Gastrocnemius medialis (tissue), 4 donors: ENCODE measurements around the gene TERT.
"Not testable (repeated sequence)": the region's sequence is repeated elsewhere in the genome, so short reads cannot be mapped to it uniquely, and the experiment has no call there.

ENCODE experiments used
- POLR2A ChIP-seq, 2 donors: fragments of 450-650 bp; IDR thresholded peaks; one replicate each; pipeline ENCODE4 v1.6.1; 2017; ENCODE audit warnings: antibody characterized with exemption in 2 of 2, mild to moderate bottlenecking in 2 of 2, moderate library complexity in 2 of 2
- TF ChIP-seq, protein P1 (sequence below), 5 experiments: fragments of 450-650 bp in 3 of 5; fragments of 200-600 bp in 2 of 5; sonication (generic) in 2 of 5; IDR thresholded peaks in 4 of 5; conservative IDR thresholded peaks in 1 of 5; 1 replicate in 4 of 5; 2 replicates in 1 of 5; pipeline ENCODE4 v1.5.1; 2016 to 2019; ENCODE audit warnings: antibody characterized with exemption in 5 of 5, mild to moderate bottlenecking in 3 of 5, moderate library complexity in 3 of 5

DNA sequence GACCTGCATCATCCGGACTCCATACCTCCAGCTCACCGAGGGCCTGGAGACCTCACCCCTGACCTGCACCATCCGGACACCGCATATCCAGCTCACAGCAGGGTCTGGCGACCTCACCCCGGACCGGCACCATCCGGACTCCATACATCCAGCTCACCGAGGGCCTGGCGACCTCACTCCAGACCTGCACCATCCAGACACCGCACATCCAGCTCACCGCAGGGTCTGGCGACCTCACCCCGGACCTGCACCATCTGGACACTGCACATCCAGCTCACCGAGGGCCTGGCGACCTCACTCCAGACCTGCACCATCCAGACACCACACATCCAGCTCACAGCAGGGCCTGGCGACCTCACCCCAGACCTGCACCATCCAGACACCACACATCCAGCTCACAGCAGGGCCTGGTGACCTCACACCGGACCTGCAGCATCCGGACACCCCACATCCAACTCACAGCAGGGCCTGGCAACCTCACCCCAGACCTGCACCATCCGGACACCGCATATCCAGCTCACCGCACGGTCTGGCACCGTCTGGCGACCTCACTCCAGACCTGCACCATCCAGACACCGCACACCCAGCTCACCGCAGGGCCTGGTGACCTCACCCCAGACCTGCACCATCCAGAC is 10.4 kb downstream of the TERT start:
- TF ChIP-seq, protein P1, sequence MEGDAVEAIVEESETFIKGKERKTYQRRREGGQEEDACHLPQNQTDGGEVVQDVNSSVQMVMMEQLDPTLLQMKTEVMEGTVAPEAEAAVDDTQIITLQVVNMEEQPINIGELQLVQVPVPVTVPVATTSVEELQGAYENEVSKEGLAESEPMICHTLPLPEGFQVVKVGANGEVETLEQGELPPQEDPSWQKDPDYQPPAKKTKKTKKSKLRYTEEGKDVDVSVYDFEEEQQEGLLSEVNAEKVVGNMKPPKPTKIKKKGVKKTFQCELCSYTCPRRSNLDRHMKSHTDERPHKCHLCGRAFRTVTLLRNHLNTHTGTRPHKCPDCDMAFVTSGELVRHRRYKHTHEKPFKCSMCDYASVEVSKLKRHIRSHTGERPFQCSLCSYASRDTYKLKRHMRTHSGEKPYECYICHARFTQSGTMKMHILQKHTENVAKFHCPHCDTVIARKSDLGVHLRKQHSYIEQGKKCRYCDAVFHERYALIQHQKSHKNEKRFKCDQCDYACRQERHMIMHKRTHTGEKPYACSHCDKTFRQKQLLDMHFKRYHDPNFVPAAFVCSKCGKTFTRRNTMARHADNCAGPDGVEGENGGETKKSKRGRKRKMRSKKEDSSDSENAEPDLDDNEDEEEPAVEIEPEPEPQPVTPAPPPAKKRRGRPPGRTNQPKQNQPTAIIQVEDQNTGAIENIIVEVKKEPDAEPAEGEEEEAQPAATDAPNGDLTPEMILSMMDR (IDR thresholded peaks at IDR 0.05 in 4 of 5, conservative IDR thresholded peaks at IDR 0.05 in 1 of 5) = not testable (repeated sequence)
- not testable (repeated sequence) for TF ChIP-seq POLR2A (IDR thresholded peaks at IDR 0.05)
